Left renal pelvis (tissue), 4 donors: ENCODE results near the gene SLC7A6. TPM values are rescaled to one million over a fixed set of nuclear protein-coding genes. Genes with fewer than 3 reads are reported as not detected.

Source experiments
- DNase-seq, 4 donors: peaks; one replicate each; pipeline ENCODE4 v3.0.0-alpha.2; 2013; ENCODE audit warnings: low read depth in 4 of 4, low spot score in 3 of 4
- polyA plus RNA-seq, 4 donors: library from polyadenylated mRNA; unstranded; fragments of 120-200 nt; gene quantifications; one replicate each; pipeline ENCODE4 v1.2.1, GENCODE V29; 2013; ENCODE audit not compliant: insufficient read length in 4 of 4

The SLC7A6 gene
- polyA plus RNA-seq, 4 donors, result 15.0 to 19.6 (median 16.5) TPM

GRCh38 chr16:68298312-68298711, 34.0 kb downstream of the SLC7A6 start:
- no peak for DNase-seq

GRCh38 chr16:68298907-68299561, 34.7 kb downstream of the SLC7A6 start:
- no peak for DNase-seq

DNA sequence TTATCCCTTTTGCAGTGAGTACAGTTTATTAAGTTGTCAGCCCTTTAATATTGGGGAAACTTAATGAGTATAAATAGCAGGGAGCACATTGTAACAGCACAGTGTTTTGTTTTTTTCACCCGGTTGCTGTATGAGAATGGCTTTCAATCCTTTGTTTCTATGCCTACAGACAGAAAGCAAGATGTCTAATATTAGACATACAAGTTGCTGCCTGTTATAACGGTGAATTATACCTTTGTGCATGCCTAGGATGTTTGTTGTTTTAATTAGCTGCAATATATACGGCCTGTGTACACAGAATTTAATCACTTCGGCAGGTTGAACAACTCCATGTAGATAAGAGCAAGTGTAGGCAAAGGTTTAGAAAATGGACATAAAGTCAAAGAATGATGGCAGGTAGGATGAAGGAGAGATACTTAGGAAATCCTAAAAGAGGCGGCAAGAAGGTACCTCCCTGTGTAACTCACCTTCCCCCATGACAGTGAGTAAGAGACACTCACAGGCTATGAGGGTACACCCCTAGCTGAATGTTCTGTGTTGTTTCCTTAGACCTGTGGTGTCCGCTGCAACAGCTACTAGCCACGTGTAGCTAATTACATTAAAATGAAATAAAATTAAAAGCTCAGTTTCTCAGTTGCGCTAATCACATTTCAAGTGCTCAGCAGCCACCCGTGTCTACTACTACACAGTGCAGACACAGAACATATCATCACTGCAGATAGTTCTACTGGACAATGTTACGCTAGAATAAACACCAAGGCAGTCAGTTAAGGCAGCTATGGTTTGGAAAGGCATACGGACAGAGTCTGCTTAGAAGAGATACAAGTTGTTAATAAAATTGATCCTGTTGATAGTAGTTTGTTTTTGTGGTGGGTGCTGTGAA, 35.5 kb downstream of the SLC7A6 start:
- no peak for DNase-seq

GRCh38 chr16:68300734-68301459, 36.6 kb downstream of the SLC7A6 start:
- DNase-seq, result no peak

GRCh38 chr16:68306633-68307032, 42.3 kb downstream of the SLC7A6 start:
- no peak for DNase-seq

DNA sequence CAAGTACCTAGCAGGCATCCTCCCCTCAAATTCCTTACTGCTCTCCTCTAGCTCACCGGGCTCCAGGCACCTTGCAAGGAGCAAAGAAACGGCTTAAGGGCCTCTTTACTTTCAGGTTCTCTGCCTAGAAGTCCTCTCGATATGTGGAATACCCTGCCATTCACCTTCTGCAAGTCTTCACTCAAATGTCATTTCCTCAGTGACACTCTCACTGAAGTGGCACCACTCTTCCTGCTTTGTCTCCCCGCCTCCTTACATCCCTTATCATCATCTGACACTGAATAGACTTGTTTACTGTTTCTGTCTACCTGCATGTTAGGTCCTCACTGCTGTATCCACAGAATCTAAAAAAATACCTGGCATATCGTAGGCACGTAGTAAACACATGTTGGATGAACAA, 45.5 kb downstream of the SLC7A6 start:
- DNase-seq, result no peak

DNA sequence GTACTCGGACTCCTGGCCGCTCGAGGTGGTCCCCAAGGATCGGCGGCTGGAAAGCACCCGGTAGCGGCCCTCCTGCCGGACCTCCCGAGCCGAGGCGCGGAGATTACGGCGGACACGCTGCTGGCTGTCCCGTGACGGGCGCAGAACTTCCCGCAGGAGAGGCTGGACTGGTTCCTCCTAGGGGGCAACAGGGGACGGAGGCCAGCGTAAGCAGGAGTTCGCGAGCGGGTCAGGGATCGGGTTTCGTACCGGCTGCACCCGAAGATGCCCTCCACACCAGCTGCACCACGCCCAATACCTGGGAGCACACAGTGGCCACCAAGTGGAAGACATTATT, 46.1 kb downstream of the SLC7A6 start:
- DNase-seq, result no peak

DNA sequence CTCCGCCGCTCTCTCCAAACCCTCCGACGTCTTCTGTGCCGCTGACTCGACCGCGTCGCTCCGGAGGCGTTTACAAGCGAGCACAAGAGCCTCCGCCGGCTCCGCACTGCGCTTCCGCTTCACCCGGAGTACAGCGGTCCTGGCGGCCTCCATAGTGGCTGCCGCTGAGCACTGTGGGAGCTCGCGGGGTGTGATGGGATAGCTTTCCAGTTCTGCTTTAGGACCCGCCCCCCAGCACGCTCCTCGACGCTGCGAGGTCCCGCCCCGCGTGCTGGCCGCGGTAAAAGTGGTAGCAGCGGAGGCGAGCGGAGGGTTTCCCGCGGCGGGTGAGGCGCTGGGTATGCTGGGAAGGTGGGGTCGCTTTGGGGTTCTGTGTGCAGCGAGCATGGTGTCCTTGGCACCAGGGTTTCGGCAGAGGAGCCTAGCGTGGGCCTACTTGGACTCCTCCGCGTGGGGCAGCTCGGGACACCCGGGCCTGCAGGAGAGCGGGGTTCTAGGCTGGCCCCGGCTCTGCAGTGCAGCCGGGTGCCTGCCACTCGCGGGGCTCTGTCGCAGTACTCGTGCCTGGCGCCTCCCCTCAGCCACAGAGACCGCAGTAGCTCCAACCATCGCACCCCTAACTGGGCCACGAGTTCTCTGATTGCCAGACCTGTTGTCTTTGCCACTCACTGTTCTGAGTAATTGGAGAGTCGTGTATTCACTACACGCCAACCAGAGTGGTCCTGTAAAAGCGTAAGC, 46.6 kb downstream of the SLC7A6 start, which contains the start of the genes PRMT7 and SLC7A6OS:
PRMT7 (plus strand) TSS at position 246 of the 738 bp plus-strand sequence. CDS start 4,961 bp downstream, outside the sequence.
SLC7A6OS (minus strand) TSS at position 173 of the 738 bp plus-strand sequence; CDS start at position 153, 20 bp downstream.
- DNase-seq, result peak in 3 of 4 donors; percentile 78 to 82 (median 79)

DNA sequence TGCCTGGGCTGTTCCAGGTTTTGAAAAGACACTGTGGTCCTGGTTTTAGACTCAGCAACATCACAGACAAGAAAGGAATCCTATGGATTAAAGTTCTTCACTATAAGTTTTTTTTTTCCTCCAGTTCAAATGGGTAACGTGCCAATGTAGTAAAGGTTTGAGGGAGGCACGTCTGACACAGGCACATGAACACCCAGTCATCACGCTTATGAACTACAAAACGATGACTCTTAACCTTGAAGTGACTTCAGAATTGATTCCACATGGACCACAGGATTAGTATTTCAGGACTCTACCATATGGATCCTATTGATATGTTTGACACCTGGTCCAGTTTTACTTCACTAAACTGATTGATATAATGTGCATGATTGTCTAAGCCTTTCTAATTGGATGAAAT, 48.8 kb downstream of the SLC7A6 start:
- no peak for DNase-seq

DNA sequence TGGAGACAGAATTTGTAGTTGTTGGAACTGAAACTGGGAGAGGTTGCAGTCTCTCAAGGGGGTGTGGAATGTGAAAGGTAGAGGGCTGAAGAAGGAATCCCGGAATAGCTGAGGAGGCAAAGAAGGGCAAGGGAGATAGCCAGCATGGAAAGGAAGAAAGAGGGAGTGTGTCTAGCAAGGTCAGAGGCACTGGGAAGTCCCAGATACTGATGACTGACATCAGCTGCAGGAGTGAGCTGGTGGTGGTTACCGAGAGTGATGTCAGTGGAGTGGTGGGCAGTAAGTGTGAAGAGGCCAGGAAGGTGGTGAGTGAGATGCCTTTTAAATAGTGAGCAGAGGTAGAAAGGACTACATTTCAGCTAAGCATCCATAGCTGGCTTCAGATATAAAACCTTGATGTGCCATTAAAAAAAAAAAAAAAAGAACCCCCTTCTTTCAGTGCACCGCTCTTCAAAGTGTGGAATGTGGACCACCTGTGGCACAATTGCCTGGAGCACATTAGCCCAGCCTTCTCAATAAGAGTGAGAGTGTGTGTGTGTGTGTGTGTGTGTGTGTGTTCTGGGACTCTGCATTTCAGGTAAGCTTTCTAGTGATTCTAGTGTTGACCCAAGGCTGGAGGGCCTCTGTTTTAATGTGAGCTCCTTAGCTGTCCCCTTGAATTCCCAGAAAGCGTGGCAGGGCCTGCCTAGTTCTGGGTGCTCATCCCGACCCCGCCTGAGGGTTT, 55.0 kb downstream of the SLC7A6 start:
- DNase-seq, result no peak

- no peak for DNase-seq
Measured at GRCh38 chr16:68324336-68324735, 60.0 kb downstream of the SLC7A6 start.

DNA sequence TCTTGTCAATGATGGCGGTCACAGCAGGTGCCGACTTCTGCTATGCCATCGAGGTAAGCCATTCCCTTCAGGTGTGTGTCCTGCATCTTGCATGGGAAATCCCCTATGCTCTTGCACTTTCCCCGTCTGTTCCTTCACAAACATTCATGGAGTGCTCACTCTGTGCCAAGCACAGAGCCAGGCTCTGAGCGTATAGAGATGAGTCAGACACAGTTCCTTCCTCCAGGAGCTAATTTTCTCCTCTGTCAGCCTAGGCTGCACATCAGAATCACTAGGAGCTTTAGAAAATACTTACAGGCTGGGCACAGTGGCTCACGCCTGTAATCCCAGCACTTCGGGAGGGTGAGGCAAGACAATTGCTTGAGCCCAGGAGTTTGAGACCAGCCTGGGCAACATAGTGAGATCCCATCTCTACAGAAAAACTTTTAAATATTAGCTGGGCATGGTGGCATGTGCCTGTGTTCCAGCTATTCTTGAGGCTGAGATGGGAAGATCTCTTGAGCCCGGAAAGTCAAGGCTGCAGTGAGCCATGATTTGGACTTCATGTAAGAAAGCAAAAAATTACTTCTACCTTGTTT, 60.5 kb downstream of the SLC7A6 start:
- no peak for DNase-seq

- DNase-seq, result peak in 1 of 4 donors; percentile 72
Measured at GRCh38 chr16:68328151-68328859, 64.0 kb downstream of the SLC7A6 start.

GRCh38 chr16:68328860-68329390, 64.6 kb downstream of the SLC7A6 start:
- DNase-seq, result no peak

GRCh38 chr16:68331879-68332410, 67.6 kb downstream of the SLC7A6 start:
- no peak for DNase-seq

DNA sequence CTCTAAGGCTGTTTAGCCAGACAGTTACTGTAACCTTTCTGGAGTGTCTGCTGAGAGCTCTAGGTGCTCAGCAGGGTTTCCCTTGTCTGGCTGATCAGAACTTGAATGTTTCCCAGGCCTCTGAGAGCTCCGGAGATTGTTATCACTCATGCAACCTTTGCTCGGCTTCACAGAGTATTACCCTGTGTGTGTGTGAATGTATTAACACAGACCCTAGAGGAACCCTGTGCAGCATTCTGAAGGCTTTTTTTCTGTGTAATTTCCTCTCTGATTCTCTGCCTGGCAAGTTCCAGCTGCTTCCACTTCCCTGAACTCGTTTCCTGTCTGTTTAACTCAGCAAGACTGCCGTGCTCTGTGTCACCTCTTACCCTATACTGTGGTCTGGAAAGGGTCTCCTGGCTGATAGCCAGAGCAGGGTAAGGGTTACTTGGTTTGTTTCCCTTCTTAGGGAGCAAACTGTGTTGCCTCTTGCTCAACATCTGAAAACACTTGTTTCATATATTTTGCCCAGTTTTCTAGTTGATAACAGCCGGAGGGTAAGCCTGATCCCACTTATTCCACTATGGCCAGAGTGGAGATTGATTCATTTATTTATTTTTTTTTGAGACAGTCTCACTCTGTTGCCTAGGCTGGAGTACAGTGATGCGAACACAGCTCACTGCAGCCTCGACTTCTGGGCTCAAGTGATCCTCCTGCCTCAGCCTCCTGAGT, 68.2 kb downstream of the SLC7A6 start:
- no peak for DNase-seq

DNA sequence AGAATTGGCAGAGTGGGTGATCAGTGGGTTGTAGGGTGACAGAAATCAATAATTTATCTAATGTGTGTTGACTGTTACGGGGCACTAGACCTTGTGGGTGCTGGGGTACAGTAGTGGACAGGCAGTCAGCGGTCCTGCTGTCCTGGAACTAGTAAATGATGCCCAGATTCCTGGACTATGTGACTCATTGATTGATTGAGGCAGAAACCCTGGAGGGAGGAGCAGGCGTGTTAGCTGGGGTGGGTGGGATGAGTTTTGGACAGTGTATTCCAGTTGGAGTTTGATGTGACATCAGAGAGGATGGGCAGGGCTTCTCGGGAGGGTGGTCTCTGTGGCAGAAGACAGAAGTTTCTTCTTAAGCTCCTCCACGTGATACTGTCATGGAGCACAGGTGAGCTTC, 70.8 kb downstream of the SLC7A6 start:
- no peak for DNase-seq
